GM21717 (cell line): ENCODE measurements around the gene PIP4K2A.
"Not testable (repeated sequence)": the region's sequence is repeated elsewhere in the genome, so short reads cannot be mapped to it uniquely, and the experiment has no call there.

Source experiments
- ATAC-seq: cut with Tn5 transposase; IDR thresholded peaks from one replicate; pipeline ENCODE4 v1.9.1; 2021; ENCODE audit warnings: mild to moderate bottlenecking, moderate library complexity; ENCODE audit not compliant: unreplicated experiment

The PIP4K2A gene

GRCh38 chr10:22719406-22720042, 5.1 kb upstream of the PIP4K2A start:
- ATAC-seq: no peak

GRCh38 chr10:22718659-22719058, 4.3 kb upstream of the PIP4K2A start:
- ATAC-seq: not testable (repeated sequence)

- ATAC-seq: no peak
These were observed 3.4 kb upstream of the PIP4K2A start for GRCh38 chr10:22717728-22718127.

- ATAC-seq: no peak
These were observed 2.6 kb upstream of the PIP4K2A start for GRCh38 chr10:22716943-22717342.

- no peak for ATAC-seq
These were observed 880 bp upstream of the PIP4K2A start for GRCh38 chr10:22715290-22715625.

- peak; percentile 21 for ATAC-seq
These were observed 412 bp downstream of the PIP4K2A start for GRCh38 chr10:22713853-22714478.

GRCh38 chr10:22712956-22713852, 1.2 kb downstream of the PIP4K2A start:
- peak; percentile 13 for ATAC-seq

GRCh38 chr10:22712211-22712955, 2.0 kb downstream of the PIP4K2A start:
- ATAC-seq: no peak

- no peak for ATAC-seq
These were observed 3.0 kb downstream of the PIP4K2A start for GRCh38 chr10:22711373-22711772.

- no peak for ATAC-seq
These were observed 4.1 kb downstream of the PIP4K2A start for GRCh38 chr10:22710139-22710745.

- no peak for ATAC-seq
These were observed 5.6 kb downstream of the PIP4K2A start for GRCh38 chr10:22708772-22709171.

GRCh38 chr10:22705527-22705926, 8.9 kb downstream of the PIP4K2A start:
- no peak for ATAC-seq

- peak; percentile 53 for ATAC-seq
These were observed 9.4 kb downstream of the PIP4K2A start for GRCh38 chr10:22704942-22705341.

- ATAC-seq: peak; percentile 59
These were observed 9.9 kb downstream of the PIP4K2A start for GRCh38 chr10:22704471-22704911.

GRCh38 chr10:22702348-22702747, 12.0 kb downstream of the PIP4K2A start:
- ATAC-seq: no peak

GRCh38 chr10:22701132-22701826, 13.1 kb downstream of the PIP4K2A start:
- no peak for ATAC-seq

GRCh38 chr10:22700489-22700888, 13.9 kb downstream of the PIP4K2A start:
- ATAC-seq: no peak

GRCh38 chr10:22699976-22700375, 14.4 kb downstream of the PIP4K2A start:
- ATAC-seq: no peak

GRCh38 chr10:22698941-22699440, 15.4 kb downstream of the PIP4K2A start:
- ATAC-seq: no peak

- no peak for ATAC-seq
These were observed 16.6 kb downstream of the PIP4K2A start for GRCh38 chr10:22697800-22698199.
